HG02642 (cell line): ENCODE results near the gene INO80E.
"Not testable (repeated sequence)": the region's sequence is repeated elsewhere in the genome, so short reads cannot be mapped to it uniquely, and the experiment has no call there.

Experiments used
- ATAC-seq: cut with Tn5 transposase; IDR thresholded peaks from one replicate; pipeline ENCODE4 v1.9.1; 2021; ENCODE audit warnings: mild to moderate bottlenecking; ENCODE audit not compliant: unreplicated experiment, poor library complexity

Gene INO80E

DNA sequence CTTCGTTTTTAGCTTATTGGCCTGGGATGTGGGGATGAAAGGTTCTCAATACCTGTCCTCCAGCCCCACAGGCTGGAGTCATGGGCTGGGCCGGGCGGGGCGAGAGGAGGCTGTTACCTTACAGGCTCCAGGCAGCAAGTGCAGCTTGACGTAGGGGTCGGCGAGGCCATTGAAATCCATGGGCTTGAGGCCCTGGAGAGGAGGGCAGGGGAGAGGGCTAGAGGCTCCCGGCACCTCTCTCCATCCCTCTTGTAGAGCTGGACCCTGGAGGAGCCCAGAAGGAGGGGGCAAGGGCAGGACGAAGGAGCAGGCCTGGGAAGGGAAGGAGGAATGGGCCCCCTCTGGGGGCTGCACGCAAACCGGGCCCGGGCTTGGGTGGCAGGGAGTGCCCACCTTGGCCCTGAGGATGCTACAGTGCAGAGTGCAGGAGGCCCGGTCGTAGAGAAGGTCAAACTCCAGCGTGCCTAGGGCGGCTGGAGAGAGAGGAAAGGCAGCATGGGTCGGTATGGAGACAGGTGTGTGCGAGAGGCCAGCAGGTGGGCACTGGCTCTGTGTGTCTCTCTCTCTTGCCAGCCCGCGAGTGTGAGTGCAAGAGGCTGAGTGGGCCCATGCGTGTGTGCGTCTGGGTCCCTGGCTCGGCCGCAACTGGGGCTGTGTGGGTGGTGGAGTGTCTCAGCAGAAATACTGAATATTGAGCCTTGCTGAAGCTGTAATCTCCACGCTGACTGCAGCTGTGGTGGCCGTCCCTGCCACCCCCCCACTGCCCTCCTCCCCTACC, 13.2 kb downstream of the INO80E start:
- ATAC-seq = no peak

DNA sequence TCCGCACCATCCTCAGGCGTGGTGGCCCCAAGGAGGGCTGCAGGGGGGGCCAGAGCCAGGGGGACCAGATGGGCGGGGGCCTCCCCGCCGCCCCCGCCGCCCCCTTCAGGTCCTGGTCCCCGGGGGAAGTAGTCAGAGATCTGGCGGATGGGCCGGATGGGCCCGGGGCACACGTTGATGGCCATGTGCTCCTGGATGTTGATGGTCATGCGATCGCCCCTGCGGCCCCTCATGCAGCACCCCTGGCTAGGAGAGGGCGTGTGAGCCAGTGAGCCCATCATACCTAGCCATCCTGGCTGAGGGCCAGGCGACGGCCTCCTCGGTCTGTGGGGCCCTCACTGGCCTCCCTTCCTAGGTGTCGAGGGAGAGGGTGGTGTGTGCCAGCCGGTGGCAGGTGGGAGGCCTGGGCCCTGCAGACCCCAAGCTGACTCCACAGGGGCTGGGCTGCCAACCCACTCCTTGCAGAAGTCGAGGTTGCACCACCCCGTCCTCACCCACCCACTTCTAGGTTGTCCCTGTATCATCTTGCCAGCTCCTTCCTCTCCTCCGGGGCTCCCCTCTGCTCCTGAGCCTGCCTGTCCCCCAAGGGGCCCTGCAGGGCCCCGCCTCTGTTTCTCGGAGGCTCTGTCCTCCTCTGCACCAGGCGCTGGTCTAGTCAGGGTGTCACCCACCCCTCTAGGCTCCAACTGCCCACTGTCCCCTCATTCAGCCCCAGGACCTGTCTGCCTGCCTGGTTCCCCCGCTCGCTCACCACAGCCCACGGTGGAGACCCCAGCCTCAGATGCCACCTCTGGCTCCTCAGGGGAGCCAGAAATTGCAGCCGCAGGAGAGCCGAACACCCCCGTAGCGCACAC, 14.2 kb downstream of the INO80E start:
- ATAC-seq = no peak

DNA sequence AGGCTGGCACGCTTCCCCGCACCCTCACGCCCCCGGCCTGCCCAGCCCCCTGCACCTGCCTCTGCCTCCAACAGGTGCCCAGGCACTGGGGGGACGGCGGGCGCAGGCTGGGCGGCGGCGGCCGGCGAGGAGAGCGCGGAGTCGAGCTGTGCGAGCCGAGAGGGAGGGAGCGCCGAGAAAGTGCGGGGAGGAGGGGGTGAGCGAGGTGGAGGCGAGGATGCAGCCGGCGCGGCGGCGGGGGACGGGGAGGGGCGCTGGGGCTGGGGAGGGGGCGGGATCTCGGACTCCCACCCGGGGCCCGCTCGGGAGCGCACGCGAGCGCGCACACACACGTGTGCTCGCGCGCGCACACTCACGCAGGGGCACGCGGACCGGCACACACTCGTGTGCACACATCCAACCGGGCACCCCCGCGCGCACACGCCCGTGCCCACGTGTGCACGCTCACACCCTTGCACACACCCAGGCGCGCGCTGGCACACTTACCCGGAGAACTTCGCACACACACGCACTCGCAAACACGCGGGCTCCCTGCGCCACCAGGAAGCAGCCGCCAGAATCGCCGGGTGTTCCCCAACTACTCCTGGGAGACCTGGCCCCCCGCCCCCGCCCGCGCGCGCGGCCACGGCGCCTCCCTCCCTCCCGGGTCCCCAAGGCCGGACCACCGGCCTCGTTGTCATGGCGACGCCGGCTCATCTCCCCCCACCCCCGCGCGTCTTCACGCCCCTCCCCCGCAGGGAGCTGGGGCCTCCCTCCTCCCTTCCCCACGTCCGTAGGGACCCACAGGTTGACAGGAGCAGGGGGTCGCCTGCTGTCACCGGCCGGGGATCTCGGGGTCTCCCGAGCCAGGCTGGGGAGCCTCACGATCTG, 15.0 kb downstream of the INO80E start, which contains the start of gene DOC2A:
TSS of gene DOC2A (minus strand) at position 184 of the 870 bp plus-strand sequence. CDS start 805 bp downstream, outside the sequence.
- ATAC-seq = no peak

DNA sequence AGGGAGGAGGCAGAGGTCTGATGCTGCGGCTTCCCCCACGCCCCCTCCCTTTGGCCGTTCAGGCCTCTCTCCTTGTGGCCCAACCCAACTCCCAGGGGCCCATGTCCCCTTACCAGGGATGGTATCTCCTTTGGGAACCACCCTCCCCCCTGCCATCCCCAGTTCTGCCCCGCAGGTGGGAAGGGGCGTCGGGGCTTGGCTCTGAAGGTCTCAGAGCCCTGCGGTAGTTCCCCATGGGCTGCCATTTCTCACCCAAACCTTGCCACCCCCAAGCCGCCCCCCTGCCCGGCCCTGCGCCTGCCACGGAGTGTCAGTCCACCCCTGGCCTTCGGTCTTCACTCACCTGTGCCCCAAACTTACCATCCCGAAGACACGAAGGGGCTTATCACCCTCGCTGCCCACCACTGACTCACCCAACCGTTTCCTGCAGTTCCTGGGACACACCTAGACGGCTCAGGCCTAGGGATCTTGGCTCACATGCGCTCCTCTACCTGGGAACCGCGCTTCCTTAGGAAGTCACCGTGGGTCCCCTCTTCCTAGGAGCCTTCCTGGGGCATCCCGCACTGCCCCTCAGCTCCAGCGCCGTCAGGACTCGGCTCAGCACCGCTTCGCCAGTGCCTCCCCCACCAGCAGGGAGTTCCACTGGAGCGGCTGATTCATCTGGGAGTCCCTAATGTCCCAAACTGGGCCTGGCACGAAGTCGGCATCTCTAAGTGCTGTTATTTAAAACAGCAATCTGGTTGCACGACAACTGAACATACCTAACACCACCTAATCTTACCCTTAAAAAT, 15.9 kb downstream of the INO80E start:
- no peak for ATAC-seq

DNA sequence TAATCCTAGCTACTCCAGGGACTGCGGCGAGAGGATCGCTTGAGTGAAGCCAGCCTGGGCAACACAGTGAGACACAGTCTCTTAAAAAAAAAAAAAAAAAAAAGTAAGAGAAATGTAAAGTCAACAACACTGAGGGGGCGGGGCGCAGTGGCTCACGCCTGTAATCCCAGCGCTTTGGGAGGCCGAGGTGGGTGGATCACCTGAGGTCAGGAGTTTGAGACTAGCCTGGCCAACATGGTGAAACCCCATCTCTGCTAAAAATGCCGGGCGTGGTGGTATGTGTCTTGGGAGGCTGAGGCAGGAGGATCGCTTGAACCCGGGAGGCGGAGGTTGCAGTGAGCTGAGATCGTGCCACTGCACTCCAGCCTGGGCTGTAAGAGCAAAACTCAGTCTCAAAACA, 16.6 kb downstream of the INO80E start:
- not testable (repeated sequence) for ATAC-seq

DNA sequence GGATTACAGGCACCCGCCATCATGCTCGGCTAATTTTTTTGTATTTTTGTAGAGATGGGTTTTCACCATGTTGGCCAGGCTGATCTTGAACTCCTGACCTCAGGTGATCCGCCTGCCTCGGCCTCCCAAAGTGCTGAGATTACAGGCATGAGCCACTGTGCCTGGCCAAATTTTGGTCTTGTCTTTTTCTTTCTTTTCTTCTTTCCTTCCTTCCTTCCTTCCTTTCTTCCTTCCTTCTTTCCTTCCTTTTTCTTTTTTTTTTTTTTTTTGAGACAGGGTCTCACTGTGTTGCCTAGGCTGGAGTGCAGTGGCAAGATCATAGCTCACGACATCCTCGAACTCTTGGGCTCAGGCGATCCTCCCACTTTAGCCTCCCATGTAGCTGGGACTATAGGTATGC, 19.4 kb downstream of the INO80E start:
- not testable (repeated sequence) for ATAC-seq

DNA sequence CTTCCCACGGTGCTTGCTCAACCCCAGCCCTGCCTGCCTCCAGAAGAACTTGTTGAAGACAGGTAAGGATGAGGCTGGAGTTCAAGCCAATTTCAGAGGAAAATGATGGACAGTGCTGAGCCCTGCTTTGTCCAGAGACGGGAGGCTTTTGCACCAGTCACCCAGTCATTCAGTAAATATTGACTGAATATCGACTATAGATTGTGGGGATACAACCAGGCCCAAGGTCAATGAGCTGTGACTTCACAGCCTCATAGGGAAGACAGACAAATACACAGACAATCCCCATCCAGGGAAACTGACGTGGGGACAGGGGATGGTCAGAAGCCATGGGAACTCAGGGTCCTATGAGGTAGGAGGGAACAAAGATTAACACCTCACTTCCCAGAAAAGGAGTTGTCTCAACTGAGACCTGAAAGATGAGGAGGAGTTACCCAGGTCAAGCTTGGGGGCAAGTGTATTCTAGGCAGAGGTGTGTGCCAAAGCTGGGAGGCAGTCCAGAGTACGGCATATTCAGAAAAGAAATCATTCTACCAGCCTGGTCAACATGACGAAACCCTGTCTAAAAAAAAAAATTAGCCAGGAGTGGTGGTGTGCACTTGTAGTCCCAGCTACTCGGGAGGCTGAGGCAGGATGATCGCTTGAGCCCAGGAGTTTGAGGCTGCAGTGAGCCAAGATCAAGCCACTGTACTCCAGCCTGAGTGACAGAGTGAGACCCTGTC, 20.7 kb downstream of the INO80E start:
- ATAC-seq = no peak

DNA sequence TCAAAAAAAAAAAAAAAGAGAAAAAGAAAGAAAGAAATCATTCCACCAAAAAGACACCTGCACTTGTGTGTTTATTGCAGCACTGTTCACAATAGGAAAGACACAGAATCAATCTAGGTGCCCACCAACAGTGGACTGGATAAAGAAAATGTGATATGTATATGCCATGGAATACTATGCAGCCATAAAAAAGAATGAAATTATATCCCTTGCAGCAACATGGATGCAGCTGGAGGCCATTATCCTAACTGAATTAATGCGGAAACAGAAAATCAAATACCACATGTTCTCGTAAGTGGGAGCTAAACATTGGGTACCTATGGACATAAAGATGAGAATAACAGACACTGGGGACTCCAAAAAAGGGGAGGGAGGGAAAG, 21.2 kb downstream of the INO80E start:
- ATAC-seq = no peak

DNA sequence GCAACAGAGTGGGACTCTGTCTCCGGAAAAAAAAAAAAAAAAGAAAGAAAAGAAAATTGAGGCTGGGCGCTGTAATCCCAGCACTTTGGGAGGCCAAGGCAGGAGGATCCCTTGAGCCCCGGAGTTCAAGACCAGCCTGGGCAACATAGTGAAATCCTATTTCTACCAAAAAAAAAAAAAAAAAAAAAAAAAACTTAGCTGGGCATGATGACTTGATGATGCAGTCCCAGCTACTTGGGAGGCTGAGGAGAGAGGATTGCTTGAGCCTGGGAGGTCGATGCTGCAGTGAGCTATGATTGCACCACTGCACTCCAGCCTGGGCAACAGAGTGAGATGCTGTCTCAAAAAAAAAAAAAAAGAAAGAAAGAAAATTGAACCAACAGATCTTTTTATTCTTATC, 21.9 kb downstream of the INO80E start:
- not testable (repeated sequence) for ATAC-seq

DNA sequence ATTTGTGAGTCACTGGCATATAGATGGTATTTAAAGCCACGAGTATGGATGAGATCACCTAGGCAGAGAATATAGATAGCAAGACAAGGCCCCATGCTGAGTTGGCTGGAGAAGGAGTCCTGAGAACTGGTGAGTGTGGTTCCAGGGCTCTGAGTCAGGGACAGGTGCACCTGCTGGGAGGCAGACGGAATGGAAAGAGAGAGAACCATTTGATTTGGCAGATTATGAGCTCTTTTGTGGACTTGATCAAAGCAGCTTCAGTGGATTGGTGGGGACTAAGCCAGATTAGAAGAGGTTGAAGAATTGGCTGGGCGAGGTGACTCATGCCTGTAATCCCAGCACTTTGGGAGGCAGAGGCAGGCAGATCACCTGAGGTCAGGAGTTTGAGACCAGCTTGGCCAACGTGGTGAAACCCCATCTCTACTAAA, 22.7 kb downstream of the INO80E start:
- no peak for ATAC-seq

DNA sequence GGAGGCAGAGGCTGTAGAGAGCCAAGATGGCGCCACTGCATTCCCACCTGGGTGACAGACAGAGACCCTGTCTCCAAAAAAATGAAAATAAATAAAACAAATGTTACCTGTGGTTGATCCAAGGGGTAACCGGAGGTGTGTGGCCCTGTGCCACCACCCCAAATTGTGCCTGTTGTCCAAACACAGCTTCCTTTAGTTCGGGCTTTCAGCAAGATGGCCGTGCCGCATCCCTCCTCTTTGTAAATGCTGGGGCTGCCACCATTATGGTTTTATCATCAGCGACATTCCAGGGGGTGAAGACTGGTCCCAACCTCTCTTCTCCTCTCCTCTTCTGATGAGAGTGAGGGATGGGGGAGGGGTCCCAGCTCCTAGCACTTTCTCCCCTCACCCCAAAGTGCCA, 26.8 kb downstream of the INO80E start, which contains the start of gene C16orf92:
TSS of gene C16orf92 (plus strand) at position 312 of the 400 bp plus-strand sequence. CDS start 143 bp downstream, outside the sequence.
- ATAC-seq = no peak

DNA sequence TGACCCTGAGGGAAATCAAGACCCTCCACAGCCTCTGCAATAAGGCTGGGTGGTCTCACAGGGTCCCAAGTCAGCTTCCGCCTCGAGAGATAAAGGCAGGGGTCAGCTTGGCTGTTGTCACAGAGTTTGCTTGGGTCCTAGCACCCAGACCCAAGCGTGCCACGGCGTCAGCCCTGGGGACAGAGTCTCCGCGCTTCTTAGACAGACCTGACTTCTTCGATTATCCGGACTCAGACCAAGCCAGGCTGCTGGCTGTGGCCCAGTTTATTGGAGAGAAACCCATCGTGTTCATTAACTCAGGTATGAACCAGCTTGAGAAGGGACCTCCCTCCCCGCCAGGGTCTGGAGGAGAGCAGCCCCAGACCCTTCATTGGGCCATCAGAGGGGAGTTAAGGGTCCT, 27.5 kb downstream of the INO80E start:
- no peak for ATAC-seq

DNA sequence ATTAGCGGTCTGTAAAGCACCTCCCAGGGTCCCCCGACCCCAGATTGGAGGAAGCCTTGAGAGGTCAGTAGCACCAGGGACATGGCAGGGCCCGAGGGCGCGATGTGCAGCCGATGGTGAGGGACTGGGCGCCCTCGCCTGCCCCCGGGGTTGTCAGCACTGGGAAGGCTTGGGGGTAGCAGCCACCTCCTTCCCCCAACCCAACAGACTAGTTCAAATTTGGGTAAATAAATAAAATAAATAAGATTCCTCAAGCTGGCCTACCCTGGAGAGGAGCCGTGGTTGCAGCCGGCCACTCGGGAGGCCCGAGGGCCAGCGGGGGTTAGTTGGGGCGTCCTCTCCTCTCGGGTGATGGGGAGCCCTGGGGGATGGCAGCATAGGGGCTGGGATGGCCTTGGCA, 28.4 kb downstream of the INO80E start:
- no peak for ATAC-seq

DNA sequence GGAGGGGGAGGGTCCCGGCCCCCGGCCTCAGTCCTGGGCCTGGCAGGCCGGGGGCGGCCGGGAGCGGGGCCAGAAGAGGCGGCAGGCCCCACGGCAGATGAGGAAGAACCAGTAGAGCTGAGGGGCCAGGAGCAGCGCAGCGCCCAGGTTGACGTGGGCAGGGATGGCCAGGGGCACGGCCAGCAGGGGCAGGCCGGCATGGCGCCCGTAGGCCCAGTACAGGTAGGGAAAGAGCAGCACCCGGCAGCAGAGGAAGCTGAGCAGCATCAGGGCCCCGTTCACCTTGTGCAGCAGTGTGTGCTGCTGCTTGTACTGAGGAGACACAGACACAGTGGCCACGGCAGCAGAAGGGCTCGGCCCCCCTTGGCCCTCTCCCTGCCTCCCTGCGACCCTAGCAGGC, 29.1 kb downstream of the INO80E start:
- ATAC-seq = no peak

DNA sequence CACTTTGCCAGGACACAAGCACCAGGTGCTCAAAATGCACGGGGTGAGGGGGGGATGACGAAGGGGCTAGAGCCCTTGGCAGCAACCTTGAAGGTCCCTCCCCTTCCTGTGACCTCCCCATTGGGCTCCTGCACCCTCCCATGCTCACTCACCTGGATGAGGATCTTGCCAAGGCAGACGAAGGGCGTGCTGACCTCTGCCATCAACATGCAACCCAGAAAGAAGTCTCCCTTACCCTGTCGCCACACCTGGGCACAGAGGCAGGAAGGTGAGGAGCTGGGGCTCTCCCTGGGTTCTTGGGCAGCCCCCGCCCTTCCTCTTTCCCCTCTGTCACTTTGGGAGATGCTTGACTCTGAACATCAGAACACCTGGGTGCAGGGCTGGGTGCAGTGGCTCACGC, 29.5 kb downstream of the INO80E start:
- ATAC-seq = no peak

DNA sequence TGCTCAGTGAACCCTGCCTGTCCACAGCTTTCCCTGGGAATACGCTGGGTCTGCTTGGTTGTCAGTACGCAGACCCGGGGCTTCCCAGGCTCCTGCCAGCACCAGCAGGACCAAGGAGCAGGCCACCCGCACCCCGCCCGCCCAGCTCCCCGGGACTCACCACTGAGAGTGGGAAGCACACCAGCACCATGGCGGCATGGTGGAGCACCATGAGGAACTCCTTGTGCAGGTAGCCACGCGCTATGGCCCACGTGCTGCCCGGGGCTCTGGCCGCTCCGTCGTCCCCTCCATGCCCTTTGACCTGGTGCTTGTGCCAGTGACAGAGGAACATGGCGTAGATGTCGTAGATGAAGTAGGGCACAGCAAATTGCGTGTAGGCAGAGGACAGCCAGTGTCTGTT, 30.4 kb downstream of the INO80E start:
- no peak for ATAC-seq

DNA sequence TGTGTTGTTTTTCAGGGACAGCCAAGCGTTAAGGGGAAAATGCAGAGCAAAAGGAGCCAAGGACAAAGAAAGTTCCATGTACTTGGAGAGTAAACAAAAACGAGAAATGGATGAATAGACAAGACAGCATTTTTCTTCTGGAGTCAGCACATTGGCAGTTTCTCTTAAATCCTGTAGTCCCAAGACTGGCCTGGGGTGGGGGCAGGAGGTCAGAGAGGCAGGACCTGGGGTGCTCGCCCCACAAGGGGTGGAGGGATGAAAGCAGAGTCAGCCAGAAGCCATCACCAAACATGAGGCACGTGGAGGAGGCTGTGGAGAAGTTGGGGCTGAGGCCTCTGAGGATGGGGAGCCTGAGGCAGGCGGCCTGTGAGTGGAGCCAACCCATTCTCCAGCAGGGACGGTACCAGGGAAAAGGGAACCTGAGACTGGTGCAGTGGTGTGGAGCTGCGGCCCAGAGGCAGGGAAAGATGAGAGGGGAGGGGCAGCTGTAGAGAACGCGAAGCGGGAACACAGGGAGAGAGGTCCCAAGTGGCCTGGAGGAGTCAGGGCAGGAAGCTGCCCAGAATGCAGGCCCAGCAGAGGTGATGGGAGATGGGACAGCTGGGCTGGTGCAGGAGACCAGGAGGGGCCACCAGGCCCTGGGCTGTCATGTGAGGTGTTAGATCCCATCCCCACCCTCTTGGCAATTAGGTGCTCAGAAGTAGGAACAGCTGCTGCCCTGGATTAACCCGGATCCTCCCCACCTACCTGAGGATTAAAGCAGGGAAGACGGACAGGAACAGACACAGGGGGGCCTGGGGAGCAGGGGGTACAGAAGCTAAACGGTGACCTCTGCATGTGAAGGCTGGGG, 31.8 kb downstream of the INO80E start:
- no peak for ATAC-seq

DNA sequence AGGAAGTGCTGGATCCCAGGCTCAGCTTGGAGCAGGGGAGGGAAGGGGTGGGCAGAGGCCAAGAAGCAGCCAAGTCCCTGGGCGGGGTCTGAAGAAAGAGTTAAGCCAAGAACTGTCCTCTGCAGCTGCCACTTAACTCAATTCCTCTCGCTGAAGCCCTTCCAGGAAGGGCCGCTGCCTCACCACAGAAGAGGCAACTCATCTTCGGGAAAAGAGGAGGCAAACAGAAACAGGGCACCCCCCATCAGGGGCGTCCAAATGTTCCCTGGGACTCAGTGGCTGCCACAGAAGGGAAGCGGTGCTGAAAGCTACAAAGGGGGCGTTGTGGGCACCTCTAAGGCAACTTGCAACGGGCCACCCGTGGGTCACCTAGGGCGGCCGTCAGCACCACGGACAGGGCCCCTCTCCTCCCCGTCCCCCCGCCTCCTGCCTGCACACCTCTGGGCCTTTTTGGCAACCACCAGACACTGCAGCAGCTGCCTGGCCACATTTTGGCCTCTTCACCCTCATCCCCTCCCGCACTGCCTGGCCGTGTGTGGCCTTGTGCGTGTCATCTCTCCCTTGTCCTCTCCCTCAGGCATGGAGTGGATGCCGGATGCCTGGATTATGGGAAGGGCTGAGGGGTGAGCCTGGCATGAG, 32.5 kb downstream of the INO80E start:
- ATAC-seq = no peak
